Activated naive CD4-positive, alpha-beta T cell treated with anti-CD3 and anti-CD28 coated beads, Interleukin-2, amount 50 U/mL, for 72 hours (primary cell): ENCODE results near the gene KLHDC4. TPM values are rescaled to one million over a fixed set of nuclear protein-coding genes. Genes with fewer than 3 reads are reported as not detected.
"Not testable (repeated sequence)": the region's sequence is repeated elsewhere in the genome, so short reads cannot be mapped to it uniquely, and the experiment has no call there.

Experiments used
- ATAC-seq, 2 donors: fragments of 150-1000 bp; cut with Tn5 transposase; 2 replicates each; pipeline ENCODE4 v1.10.0; 2021; ENCODE audit warnings: mild to moderate bottlenecking in 2 of 2, moderate library complexity in 2 of 2
- DNase-seq, 2 donors: peaks; one replicate each; pipeline ENCODE4 v3.0.0; 2021 to 2022; ENCODE audit warnings: low spot score in 2 of 2
- H3K27ac Mint-ChIP-seq, 2 donors: one replicate each; pipeline ENCODE4 v1.8.0; 2022; ENCODE audit warnings: mild to moderate bottlenecking in 2 of 2, mixed read lengths in 2 of 2
- H3K36me3 Mint-ChIP-seq, 2 donors: one replicate each; pipeline ENCODE4 v1.8.0; 2022; ENCODE audit warnings: mixed read lengths in 2 of 2
- H3K9me3 Mint-ChIP-seq, 2 donors: one replicate each; pipeline ENCODE4 v1.8.0; 2022; ENCODE audit warnings: mixed read lengths in 2 of 2
- total RNA-seq, 2 donors: library from RNA; stranded (reverse); gene quantifications; one replicate each; pipeline ENCODE4 v1.2.3, GENCODE V29; 2022

KLHDC4 gene
- total RNA-seq = 100 to 1,000 TPM in 1 of 2 donors, 10 to 100 TPM in 1; 75.4 to 114 TPM

DNA sequence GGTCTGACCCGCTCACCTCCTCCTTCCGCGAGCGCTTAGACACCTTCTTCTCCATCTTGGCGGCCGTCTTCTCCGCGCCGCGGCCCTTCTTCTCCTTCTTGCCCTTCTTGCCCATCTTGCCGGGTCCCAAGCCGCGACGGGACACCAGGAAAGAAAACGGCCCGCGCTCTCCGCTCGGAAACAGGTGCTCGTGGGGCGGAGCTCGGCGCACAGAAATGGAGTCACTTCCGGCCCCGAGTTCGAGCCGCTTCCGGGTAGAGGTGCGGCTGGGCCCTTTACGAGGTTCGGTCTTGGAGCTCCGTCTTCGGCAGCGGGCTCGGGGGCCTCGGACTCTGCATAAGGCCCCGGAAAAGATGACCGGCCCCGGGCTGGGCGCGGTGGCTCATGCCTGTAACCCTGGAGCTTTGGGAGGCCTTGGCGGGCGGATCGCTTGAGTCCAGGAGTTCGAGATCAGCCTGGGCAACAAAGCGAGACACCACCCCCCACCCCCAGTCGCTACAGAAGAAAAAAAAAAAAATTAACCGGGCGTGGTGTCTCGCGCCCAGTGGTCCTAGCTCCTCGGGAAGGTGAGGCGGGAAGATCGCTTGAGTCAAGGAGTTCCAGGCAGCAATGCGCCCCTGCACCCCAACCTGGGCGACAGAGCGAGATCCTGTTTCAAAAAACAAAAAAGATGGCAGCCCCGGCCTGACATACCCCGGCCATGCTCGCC is at the start of gene KLHDC4:
Gene KLHDC4, minus strand, starts transcription at position 211 of the 709 bp plus-strand sequence. Its CDS starts 96 bp downstream, at position 115.
- DNase-seq = peak; percentile 87 to 88
- H3K27ac Mint-ChIP-seq = peak within 1 kb of the TSS; percentile 96 to 99

DNA sequence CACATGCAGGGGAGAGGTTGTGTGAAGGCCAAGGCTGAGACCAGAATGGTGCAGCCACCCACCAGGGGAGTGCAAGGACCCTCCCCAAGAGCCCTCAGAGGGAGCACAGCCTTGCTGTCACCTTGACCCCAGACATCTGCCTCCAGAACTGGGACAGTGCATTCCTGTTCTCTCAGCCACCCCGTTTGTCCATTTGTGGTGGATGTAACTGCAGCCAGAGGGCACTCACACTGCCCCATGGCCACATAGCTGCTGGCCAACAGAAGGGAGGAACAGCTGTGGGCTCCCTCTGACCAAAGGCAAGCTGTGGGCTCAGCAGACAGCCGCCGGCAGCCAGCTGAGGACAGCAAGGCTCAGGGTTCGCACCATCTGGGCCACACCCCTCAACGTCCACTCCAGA is 49.8 kb upstream of the KLHDC4 start:
- Mint-ChIP-seq H3K36me3 (peaks cover 15 to 22% of the 10 kb centered on the region in 2 donors), H3K27ac (no peak overlapping the region), H3K9me3 (peaks cover 7 to 9% of the 10 kb centered on the region in 2 donors)
- no peak for ATAC-seq
- DNase-seq = no peak

More for the DNA sequence above, at the start of gene KLHDC4:
- ATAC-seq = peak; percentile 93 to 96
- Mint-ChIP-seq H3K36me3 (peaks cover 21 to 23% of the 10 kb centered on the region in 2 donors), H3K9me3 (no peaks in the 10 kb centered on the region)

DNA sequence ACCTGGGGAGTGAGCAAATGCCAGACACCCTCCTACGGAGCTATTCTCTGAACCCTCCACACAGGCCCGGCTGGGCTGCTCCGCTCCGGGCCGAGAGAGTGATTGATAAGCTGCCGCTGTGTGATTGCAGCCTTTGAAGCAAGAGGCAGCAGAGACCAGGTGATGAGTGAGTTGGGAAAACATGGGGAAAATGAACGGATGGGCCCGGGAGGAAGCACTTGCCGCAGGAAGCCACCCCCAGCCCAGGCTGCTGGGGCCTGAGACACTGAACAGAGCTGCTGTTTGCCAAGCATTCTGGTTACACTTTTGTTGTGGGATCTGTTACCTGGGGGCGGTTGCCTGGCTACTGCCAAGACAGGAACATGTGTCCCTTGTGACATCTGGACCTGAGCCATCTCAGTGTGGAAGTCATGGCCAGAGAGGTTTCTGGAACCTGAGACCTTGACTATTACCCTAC is 46.4 kb upstream of the KLHDC4 start:
- ATAC-seq (peak in 1 of 2 donors; percentile 4), DNase-seq (no peak)
- Mint-ChIP-seq H3K36me3 (peaks cover 2 to 8% of the 10 kb centered on the region in 2 donors), H3K9me3 (peaks cover 0 to 8% of the 10 kb centered on the region in 2 donors), H3K27ac (no peak overlapping the region)

DNA sequence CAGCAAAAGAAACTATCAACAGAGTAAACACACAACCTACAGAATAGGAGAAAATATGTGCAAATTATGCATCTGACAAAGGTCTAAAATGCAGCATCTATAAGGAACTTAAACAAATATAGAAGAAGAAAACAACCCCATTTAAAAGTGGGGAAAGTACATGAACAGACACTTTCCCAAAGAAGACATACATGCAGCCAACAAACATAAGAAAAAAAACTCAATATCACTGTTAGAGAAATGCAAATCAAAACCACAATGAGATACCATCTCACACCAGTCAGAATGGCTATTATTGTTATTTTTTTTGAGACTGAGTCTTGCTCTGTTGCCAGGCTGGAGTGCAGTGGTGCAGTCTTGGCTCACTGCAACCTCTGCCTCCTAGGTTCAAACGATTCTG is 45.7 kb upstream of the KLHDC4 start:
- DNase-seq, H3K27ac Mint-ChIP-seq, ATAC-seq, H3K36me3 Mint-ChIP-seq, H3K9me3 Mint-ChIP-seq: not testable (repeated sequence)

DNA sequence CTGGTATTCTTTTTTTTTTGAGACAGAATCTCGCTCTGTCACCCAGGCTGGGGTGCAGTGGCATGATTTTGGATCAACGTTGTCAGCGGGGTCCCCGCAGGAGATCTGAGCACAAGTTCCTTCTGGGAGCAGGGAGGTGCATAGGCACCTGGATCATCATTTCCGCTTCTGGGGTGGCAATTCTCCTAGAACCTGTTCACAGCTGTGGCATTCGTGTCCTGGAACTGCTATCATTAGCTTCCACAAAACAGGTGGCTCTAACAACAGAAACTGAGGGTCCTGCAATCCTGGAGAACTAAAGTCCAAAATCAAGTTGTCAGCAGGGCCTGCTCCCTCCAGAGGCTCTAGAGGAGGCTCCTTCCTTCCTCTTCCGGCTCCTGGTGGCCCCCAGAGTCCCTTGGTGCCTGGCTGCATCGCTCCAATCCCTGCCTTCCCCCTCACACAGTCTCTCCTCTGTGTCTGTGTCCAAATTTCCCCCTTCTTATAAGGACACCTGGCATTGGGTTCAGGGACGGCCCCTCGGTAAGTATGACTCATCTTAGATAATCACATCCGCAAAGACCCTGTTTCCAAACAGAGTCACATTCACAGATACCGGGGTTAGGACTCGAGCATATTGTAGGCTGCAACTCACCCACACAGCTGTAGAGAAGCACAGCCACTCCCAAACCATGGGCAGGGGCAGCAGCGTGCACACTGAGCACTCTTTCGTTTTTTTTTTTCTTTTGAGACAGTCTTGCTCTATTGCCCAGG is 43.5 kb upstream of the KLHDC4 start:
- ATAC-seq = peak in 1 of 2 donors; percentile 12

DNA sequence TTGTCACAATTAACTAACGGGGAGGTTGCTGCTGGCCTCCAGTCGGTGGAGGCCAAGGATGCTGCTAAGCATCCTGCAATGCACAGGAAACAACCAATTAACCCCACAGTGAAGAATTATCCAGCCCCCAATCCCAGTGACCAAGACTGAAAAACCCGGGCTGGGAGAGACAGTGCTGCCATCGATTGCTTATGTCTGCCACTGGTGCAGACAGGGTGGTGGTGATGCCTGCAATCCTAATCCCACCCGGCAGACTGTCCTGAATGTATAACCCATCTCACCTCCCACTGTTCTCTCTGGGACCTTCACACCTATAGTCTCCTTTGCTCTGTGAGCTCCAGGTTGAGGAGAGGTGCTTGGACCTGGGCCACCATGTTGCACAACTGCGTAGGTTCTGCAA is 42.3 kb upstream of the KLHDC4 start:
- H3K36me3 Mint-ChIP-seq = peaks cover 0 to 5% of the 10 kb centered on the region in 2 donors
- DNase-seq = no peak
- no peak for ATAC-seq
- H3K9me3 Mint-ChIP-seq = no peaks in the 10 kb centered on the region
- H3K27ac Mint-ChIP-seq = peak overlapping the region in 1 of 2 donors; percentile 2

More for the DNA sequence above, 43.5 kb upstream of the KLHDC4 start:
- no peak for DNase-seq
- H3K36me3 Mint-ChIP-seq = peaks cover 0 to 5% of the 10 kb centered on the region in 2 donors
- H3K9me3 Mint-ChIP-seq = no peaks in the 10 kb centered on the region
- H3K27ac Mint-ChIP-seq = peak overlapping the region in 1 of 2 donors; percentile 2

DNA sequence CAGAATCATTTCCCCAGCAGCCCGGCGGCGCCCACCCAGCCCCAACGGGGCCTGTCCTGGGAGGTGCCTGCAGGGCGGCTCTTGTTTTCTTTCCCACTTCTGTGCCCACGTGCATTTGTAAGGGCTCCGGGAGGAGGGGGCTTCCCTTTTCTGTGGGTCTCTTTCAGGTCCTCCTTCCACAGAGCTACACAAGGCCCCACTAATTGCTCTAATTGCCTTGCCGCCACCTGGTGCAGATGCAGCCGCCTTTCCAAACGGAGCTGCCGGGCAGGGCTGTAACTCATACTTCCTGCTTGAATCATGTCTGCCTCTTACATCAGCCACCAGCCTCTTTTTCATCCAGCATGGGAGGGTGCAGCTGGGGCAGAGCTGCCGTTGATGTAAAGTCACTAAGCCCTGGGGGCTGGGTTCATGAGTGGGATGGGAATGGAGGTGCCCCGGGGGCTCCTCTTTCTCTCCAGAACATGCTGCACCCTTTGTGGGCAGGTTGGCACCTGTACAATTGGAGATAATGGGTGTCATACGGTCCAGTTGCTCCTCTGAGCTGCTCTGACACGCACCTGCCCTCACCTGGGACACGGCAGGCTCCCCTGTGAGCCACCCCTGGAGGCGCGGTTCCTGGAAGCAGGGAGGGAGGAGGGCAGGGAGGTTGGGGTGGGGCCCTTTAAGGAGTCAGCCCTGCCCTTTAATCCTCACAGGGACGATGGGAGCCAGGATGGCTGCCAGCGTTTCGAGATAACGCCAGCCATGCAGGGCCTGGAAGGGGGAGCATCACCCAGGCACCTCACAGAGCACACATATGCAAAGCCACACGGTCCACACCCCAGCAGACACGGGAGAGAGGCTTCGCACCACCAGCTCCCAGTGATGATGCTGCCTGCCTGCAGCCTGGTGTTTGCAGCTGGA is 41.1 kb upstream of the KLHDC4 start:
- DNase-seq (peak; percentile 60 to 76), ATAC-seq (peak; percentile 85 to 89)
- Mint-ChIP-seq H3K36me3 (peaks cover 0 to 5% of the 10 kb centered on the region in 2 donors), H3K27ac (peak overlapping the region; percentile 95 to 98), H3K9me3 (no peaks in the 10 kb centered on the region)

DNA sequence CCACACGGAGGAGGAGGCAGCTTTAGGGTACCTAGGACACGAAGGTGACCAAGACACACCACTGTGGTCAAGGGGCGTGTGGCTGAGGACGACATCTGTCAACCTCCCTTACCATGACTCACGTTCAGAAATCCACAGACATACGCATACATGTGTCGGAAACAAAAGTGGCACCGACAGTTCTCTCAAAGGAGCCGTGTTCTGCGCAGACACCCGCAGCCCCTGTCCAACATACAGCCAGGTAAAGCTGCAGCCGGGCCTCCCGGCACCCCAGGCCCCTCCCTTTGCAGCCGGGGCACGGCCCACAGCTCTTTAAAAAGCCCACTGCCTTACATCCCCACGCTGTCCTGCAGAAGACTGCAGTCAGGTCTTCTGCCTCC is 40.5 kb upstream of the KLHDC4 start:
- Mint-ChIP-seq H3K36me3 (peaks cover 0 to 5% of the 10 kb centered on the region in 2 donors), H3K27ac (peak overlapping the region; percentile 95 to 98), H3K9me3 (no peaks in the 10 kb centered on the region)
- peak; percentile 48 to 85 for ATAC-seq
- DNase-seq = peak in 1 of 2 donors; percentile 64

DNA sequence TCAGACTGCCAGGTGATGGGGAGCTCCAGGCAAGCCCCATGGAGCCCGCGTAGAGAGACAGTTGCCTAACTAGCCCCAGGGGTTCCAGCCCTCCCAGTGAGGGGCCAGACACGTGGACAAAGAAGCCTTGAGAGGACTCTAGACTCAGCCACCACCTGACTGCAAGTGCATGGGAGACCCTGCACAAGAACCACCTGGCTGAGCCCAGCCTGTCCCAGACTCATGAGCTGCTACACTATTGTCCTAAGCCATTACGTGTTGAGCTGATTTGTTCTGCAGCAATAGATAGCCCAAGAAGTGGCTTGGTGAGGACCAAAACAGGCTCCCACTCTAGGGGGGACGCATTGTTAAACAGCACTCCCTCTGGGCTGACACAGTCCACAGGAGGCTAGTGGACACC is 37.6 kb upstream of the KLHDC4 start:
- Mint-ChIP-seq H3K36me3 (peaks cover 0 to 5% of the 10 kb centered on the region in 2 donors), H3K9me3 (no peaks in the 10 kb centered on the region), H3K27ac (no peak overlapping the region)
- DNase-seq = no peak
- ATAC-seq = no peak

DNA sequence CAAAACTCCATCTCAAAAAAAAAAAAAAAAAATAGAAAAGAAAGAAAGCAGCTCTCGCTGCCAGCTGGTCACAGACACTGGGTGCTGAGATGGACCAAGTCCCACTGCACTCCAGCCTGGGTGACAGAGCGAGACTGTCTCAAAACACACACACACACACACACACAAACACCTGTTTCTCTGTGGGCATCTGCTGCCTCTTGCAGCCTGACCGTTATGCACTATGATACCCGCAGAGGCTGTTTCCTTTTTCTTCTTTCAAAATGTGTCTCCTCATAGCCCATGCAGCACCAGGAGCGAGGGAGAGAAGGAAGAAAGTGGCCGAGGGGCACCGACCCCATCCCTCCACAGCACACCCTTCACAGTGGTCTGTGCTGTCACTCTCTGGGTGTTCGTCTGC is 36.9 kb upstream of the KLHDC4 start:
- no peak for ATAC-seq
- no peak for DNase-seq
- Mint-ChIP-seq H3K27ac (no peak overlapping the region), H3K9me3 (no peaks in the 10 kb centered on the region), H3K36me3 (peaks cover 0 to 5% of the 10 kb centered on the region in 2 donors)

DNA sequence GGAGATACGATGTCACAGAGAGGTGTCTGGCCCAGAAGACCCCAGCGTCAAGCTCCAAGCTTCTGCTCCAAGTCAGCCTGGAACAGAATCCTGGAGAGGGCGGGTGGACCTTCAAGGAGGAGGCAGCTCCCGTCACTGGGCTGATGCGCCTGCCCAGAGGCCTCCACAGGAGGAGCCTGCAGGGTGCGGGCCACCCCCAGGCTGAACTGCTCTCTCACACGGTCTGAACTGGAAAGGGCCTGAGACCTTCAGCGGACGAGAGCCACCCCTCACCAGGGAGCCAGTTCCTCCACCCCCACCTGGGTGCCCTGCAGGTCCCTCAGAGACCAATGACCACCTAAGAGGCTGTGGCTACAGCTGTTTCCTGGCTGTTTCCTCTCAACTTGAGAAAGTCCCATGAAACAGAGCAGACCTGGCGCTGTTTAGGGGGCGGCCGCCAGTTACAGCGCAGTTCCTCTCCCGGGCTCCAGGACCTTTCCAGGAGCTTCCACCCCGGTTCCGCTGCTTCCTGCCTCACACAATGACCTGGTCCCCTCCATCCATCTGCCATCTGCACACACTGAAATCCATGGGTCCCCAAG is 36.0 kb upstream of the KLHDC4 start:
- Mint-ChIP-seq H3K27ac (no peak overlapping the region), H3K9me3 (no peaks in the 10 kb centered on the region), H3K36me3 (peaks cover 0 to 4% of the 10 kb centered on the region in 2 donors)
- ATAC-seq (no peak), DNase-seq (no peak)

DNA sequence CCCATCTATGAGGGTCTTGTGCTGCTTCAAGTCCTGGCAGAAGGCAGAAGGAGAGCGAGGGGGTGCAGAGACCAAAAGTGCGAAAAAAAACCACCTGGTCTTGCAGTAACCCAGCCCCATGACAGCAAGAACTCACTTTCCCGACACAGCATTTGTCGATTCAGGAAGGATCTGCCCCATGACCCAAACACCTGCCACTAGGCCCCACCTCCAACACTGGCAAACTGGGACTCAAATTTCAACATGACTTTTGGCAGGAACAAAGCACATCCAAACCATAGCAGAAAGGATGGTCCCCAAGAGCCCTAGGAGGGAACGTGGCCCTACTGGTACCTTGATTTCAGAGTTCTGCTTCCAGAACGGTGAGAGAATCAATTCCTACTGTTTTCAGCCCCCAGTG is 34.7 kb upstream of the KLHDC4 start:
- no peak for ATAC-seq
- Mint-ChIP-seq H3K36me3 (no peaks in the 10 kb centered on the region), H3K9me3 (no peaks in the 10 kb centered on the region), H3K27ac (no peak overlapping the region)
- DNase-seq = no peak

DNA sequence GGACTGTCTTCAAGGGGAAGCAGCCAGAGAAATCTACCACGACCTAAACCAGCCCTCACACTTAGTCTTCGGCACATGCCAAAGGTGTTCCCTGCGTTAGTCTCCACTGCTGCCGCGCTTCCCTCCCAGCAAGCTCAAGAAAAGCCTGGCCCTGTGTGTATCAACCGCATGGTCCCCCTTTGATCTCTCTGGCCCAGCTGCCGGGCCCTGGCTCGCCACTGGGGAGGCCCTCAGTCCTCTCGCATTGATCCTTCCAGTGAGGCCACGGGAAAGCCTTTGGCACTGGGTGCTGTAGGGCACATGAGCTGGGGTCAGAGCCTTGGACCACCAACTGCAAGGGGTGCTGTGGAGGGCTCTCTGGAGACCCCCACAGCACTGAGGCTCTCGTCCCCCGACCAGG is 29.6 kb upstream of the KLHDC4 start:
- ATAC-seq = no peak
- H3K36me3 Mint-ChIP-seq = no peaks in the 10 kb centered on the region
- H3K27ac Mint-ChIP-seq = no peak overlapping the region
- no peak for DNase-seq
- no peaks in the 10 kb centered on the region for H3K9me3 Mint-ChIP-seq

DNA sequence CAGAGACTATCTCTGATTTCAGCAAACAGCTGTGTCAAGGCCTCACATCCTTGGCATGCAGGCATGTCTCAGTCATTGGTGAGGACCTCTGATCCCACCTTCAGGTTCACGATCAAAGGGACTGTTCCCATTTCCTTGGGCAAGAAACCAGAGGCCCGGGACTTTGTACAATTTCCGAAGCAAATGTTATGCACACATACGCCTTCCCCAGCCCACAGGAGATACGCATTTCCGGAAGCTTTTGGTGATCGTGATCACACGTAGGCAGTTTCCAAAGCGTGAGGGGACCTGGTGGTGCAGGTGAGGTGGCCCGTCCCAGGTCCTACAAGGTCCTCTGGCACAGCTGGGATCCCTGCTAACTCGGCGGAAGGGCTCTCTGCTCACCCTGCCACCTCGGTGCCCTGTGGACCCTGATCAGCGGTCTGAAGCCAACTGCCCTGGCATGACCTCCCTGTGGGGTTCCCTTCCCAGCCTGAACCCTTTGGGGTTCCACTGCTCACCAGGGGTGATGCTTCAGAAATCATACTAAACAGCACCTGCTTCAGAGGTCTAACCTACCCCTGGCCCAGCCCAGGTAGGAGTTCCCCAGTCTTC is 28.8 kb upstream of the KLHDC4 start:
- Mint-ChIP-seq H3K36me3 (no peaks in the 10 kb centered on the region), H3K9me3 (no peaks in the 10 kb centered on the region), H3K27ac (no peak overlapping the region)
- no peak for ATAC-seq
- no peak for DNase-seq

DNA sequence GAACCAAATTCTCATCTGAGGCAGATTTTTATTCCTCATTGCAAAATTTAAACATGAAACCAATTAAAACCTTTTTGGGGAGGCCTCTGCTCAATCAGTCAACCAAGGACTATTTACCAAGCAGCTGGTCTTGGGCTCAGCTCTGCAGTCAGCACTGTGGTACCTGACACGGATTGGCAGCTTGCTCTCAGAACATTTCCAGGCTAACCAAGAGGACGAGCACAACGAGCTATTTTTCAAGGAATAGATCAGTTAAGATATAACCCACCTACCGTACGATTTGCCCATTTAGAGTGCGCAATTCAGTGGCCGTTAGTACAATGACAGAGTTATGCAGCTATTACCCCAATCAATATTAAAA is 26.4 kb upstream of the KLHDC4 start:
- Mint-ChIP-seq H3K36me3 (no peaks in the 10 kb centered on the region), H3K27ac (no peak overlapping the region), H3K9me3 (no peaks in the 10 kb centered on the region)
- no peak for ATAC-seq
- DNase-seq = no peak
